ENCODE data around the gene DHX57.

DNA sequence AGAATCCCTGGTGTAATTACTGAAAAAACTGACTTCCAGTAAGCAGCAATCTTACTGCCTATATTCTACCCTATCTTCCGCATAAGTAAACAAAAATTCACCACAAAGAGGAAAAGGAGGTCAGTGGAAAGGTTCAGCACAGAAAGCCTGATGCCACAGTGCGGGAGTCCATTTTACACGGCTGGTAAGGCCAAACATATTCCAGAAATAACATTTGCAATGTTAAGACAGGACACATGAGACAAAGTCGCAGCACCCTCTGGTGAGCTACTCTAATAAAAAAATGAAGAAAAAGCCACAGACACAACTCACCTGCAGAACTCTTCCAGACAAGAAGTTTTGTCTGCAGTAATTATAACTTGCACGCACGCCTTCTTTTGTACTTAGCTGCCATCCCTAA lies 57.2 kb downstream of the DHX57 start:
- TF ChIP-seq, protein P1, sequence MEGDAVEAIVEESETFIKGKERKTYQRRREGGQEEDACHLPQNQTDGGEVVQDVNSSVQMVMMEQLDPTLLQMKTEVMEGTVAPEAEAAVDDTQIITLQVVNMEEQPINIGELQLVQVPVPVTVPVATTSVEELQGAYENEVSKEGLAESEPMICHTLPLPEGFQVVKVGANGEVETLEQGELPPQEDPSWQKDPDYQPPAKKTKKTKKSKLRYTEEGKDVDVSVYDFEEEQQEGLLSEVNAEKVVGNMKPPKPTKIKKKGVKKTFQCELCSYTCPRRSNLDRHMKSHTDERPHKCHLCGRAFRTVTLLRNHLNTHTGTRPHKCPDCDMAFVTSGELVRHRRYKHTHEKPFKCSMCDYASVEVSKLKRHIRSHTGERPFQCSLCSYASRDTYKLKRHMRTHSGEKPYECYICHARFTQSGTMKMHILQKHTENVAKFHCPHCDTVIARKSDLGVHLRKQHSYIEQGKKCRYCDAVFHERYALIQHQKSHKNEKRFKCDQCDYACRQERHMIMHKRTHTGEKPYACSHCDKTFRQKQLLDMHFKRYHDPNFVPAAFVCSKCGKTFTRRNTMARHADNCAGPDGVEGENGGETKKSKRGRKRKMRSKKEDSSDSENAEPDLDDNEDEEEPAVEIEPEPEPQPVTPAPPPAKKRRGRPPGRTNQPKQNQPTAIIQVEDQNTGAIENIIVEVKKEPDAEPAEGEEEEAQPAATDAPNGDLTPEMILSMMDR (IDR thresholded peaks at IDR 0.05): no peak
- TF ChIP-seq ZFX (IDR thresholded peaks at IDR 0.05; ENCODE audit: borderline replicate concordance): no peak
